Left ventricle myocardium inferior (tissue), 1 donor: Measurements from ENCODE around the gene RUBCNL. TPM values are rescaled to one million over a fixed set of nuclear protein-coding genes. Genes with fewer than 3 reads are reported as not detected.

Experiments
- DNase-seq: peaks from one replicate; pipeline ENCODE4 v3.0.0-alpha.2; 2020
- H3K27ac ChIP-seq: fragments of 200-600 bp; replicated peaks from 2 replicates; pipeline ENCODE4 v1.8.0; 2021
- H3K27me3 ChIP-seq: fragments of 200-600 bp; 2 replicates; pipeline ENCODE4 v1.8.0; 2021; ENCODE audit warnings: low read depth
- H3K36me3 ChIP-seq: fragments of 200-600 bp; 2 replicates; pipeline ENCODE4 v1.8.0; 2021
- H3K4me1 ChIP-seq: fragments of 200-600 bp; 2 replicates; pipeline ENCODE4 v1.8.0; 2021
- H3K4me3 ChIP-seq: fragments of 200-600 bp; 2 replicates; pipeline ENCODE4 v1.8.0; 2021; ENCODE audit warnings: mild to moderate bottlenecking, moderate library complexity
- H3K9me3 ChIP-seq: fragments of 200-600 bp; replicated peaks from 2 replicates; pipeline ENCODE4 v1.8.0; 2021
- CTCF ChIP-seq: fragments of 200-600 bp; IDR thresholded peaks from 2 replicates; pipeline ENCODE4 v1.8.0; 2021; ENCODE audit warnings: antibody characterized with exemption, mild to moderate bottlenecking, borderline replicate concordance
- intact Hi-C: fragments of 100-400 bp; cut with micrococcal nuclease; formaldehyde crosslinking; loops from one replicate; pipeline ENCODE4 v1.11.0; 2022
- total RNA-seq: library from RNA; stranded (reverse); fragmentation: NEBNext Ultra II Directional; extraction: Animal tissue kit (Norgen Biotek cat#: 25700); gene quantifications from one replicate; pipeline ENCODE4 v1.2.1, GENCODE V29; 2021
- donor health status: DM: no; HTN: yes; CAD: no; lungs with severe emphysema.

The RUBCNL gene
- total RNA-seq, 1 donor from 2014 or later = 0.38 TPM

DNA sequence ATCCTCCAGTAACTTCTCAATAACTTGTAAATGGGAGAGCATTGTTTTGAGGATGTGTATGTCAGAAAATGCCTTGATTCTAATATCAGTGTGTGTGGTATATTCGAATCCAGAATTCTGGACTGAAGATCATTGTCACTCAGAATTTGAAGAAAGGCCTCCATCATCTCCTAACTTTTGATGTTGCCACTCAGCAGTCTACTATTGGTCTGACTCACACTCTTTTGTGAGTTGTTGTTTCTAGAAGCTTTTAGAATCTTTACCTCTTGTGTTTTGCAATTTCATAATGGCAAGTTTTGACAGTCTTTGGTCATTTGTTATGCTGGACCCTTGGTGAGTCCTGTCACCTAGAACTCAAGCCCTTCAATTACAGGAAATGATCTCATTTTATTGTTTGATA is 77.0 kb downstream of the RUBCNL start:
- Histone ChIP-seq H3K27me3 (no peaks in the 10 kb centered on the region), H3K4me3 (no peak overlapping the region)

DNA sequence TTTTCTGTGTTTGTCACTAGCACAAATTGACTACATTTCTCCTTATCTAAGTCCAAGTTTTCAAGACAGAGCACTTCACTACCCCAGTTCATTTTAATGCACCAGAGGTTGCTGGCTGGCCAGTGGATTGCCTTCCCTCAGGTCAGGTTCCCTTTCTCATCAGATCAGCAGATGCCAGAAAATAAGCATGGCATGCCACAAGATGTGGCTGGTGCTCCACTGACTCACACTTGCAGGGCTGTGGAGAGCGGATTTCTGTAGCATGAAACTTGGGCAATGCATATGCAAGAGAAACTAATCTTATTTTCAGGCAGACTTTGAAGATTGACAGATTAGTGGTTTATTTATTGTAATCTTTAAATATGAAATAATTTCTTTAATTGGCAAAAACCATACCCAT is 79.5 kb downstream of the RUBCNL start:
- Histone ChIP-seq H3K27ac (no peak overlapping the region), H3K36me3 (no peaks in the 10 kb centered on the region), H3K4me1 (no peaks in the 10 kb centered on the region), H3K4me3 (no peak overlapping the region), H3K27me3 (no peaks in the 10 kb centered on the region), H3K9me3 (peaks cover 27% of the 10 kb centered on the region)
- intact Hi-C loops = no loop called here
- no peak for TF ChIP-seq CTCF
- no peak for DNase-seq

More for the DNA sequence above, 77.0 kb downstream of the RUBCNL start:
- H3K4me1 ChIP-seq = no peaks in the 10 kb centered on the region
- no peak overlapping the region for H3K27ac ChIP-seq
- peaks cover 20% of the 10 kb centered on the region for H3K9me3 ChIP-seq
- intact Hi-C loops = no loop called here
- TF ChIP-seq CTCF = no peak
- DNase-seq = no peak
- no peaks in the 10 kb centered on the region for H3K36me3 ChIP-seq

GRCh38 chr13:46304546-46304945 is 82.5 kb downstream of the RUBCNL start:
- Histone ChIP-seq H3K27me3 (no peaks in the 10 kb centered on the region), H3K4me3 (no peak overlapping the region), H3K27ac (no peak overlapping the region), H3K4me1 (no peaks in the 10 kb centered on the region), H3K9me3 (peaks cover 34% of the 10 kb centered on the region), H3K36me3 (no peaks in the 10 kb centered on the region)
- no peak for DNase-seq
- intact Hi-C loops = no loop called here
- TF ChIP-seq CTCF = no peak

DNA sequence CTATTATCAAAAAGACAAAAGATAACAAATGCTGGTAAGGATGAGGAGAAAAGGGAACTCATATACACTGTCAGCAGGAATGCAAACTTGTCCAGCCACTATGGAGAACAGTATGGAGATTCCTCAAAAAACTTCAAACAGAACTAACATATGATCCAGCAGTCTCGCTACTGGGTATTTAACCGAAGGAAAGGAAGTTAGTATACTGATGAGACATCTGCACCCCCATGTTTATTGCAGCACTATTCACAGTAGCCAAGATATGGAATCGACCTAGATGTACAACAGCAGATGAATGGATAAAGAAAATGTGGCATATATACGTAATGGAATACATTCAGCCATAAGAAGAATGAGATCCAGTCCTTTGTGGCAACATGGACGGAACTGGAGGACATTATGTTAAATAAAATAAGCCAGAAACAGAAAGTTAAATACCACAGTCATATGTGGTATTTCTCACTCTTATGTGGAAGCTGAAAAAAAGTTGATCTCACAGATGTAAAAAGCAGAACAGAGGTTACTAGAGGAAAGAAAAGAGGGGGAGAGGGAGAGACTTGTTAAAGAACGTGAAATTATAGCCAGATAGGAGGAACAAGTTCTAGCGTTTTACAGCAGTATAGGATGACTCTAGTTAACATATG is 83.2 kb downstream of the RUBCNL start:
- DNase-seq = no peak
- no peaks in the 10 kb centered on the region for H3K36me3 ChIP-seq
- no peaks in the 10 kb centered on the region for H3K4me1 ChIP-seq
- no peak for TF ChIP-seq CTCF
- H3K27ac ChIP-seq = no peak overlapping the region
- H3K27me3 ChIP-seq = no peaks in the 10 kb centered on the region
- no peak overlapping the region for H3K4me3 ChIP-seq
- intact Hi-C loops = no loop called here
- H3K9me3 ChIP-seq = peaks cover 33% of the 10 kb centered on the region

GRCh38 chr13:46297361-46297811 is 89.7 kb downstream of the RUBCNL start:
- H3K27me3 ChIP-seq = peaks cover 11% of the 10 kb centered on the region
- intact Hi-C loops = no loop called here
- no peaks in the 10 kb centered on the region for H3K36me3 ChIP-seq
- no peak overlapping the region for H3K27ac ChIP-seq
- DNase-seq = no peak
- H3K4me1 ChIP-seq = peaks cover 6% of the 10 kb centered on the region
- no peak overlapping the region for H3K4me3 ChIP-seq
- TF ChIP-seq CTCF = no peak
- peaks cover 25% of the 10 kb centered on the region for H3K9me3 ChIP-seq

GRCh38 chr13:46296921-46297320 is 90.1 kb downstream of the RUBCNL start:
- no peak for TF ChIP-seq CTCF
- intact Hi-C loops = no loop called here
- peaks cover 6% of the 10 kb centered on the region for H3K4me1 ChIP-seq
- H3K27me3 ChIP-seq = peaks cover 11% of the 10 kb centered on the region
- H3K4me3 ChIP-seq = no peak overlapping the region
- no peak overlapping the region for H3K27ac ChIP-seq
- DNase-seq = no peak
- no peaks in the 10 kb centered on the region for H3K36me3 ChIP-seq
- peaks cover 20% of the 10 kb centered on the region for H3K9me3 ChIP-seq
